GM19043 (cell line): ENCODE measurements around the gene HBQ1.
"Not testable (repeated sequence)": the region's sequence is repeated elsewhere in the genome, so short reads cannot be mapped to it uniquely, and the experiment has no call there.

ENCODE experiments used
- ATAC-seq: cut with Tn5 transposase; IDR thresholded peaks from one replicate; pipeline ENCODE4 v1.9.1; 2021; ENCODE audit warnings: low read depth; ENCODE audit not compliant: unreplicated experiment

Gene HBQ1

GRCh38 chr16:160242-160641, 20.0 kb upstream of the HBQ1 start:
- ATAC-seq = not testable (repeated sequence)

DNA sequence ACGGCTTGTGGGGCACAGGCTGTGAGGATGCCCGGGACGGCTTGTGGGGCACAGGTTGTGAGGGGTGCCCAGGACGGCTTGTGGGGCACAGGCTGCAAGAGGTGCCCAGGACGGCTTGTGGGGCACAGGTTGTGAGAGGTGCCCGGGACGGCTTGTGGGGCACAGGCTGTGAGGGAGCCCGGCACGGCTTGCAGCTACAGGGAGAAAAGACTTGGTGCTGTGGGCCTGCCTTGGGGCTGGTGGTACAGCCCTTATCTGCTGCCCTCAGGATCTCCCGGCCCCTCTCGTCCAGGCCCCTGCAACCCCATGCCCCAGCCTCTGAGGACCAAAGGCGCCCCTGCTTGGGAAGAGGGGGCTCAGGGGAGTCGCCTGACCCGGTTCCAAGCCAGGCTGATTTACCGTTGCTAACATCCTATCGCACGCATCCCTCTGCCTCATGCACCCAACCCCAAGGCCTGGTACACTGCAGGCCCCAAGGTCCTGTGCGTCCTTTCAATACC, 19.5 kb upstream of the HBQ1 start:
- no peak for ATAC-seq

DNA sequence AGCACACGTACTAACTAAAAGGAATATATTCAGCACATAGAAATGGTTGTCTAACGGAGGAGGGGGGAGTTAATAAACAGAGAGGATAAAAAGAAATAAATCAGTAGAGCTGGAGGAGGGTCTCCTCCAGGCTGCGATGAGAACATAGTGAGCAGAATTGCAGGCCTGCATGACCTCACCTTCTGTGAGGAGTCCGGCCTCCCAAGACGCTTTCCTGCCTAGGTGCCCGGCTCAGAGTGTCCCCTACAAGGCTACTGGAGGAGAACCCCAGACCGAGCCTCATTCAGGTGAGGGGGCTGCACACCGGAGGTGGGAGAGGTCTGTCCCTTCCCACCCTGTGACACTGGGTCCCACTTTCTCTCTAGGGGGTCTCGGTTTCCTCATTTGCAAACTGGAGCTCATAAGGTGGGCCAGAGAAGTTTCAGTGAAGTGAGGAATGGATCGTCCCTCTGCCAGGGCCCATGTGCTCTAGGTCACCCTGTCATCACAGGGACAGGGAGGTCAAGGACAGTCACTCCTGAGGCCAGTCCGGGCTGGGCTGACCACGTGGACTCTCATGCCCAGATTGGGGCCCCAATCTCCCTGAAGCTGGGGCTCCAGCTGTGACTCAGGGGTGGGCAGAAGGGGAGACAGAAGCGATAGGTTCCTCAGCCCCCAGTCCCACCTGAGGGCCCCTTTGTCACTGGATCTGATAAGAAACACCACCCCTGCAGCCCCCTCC, 17.8 kb upstream of the HBQ1 start:
- ATAC-seq = no peak

- not testable (repeated sequence) for ATAC-seq
Measured at GRCh38 chr16:163139-163538, 17.1 kb upstream of the HBQ1 start.

- ATAC-seq = not testable (repeated sequence)
Measured at GRCh38 chr16:163696-164095, 16.6 kb upstream of the HBQ1 start.

DNA sequence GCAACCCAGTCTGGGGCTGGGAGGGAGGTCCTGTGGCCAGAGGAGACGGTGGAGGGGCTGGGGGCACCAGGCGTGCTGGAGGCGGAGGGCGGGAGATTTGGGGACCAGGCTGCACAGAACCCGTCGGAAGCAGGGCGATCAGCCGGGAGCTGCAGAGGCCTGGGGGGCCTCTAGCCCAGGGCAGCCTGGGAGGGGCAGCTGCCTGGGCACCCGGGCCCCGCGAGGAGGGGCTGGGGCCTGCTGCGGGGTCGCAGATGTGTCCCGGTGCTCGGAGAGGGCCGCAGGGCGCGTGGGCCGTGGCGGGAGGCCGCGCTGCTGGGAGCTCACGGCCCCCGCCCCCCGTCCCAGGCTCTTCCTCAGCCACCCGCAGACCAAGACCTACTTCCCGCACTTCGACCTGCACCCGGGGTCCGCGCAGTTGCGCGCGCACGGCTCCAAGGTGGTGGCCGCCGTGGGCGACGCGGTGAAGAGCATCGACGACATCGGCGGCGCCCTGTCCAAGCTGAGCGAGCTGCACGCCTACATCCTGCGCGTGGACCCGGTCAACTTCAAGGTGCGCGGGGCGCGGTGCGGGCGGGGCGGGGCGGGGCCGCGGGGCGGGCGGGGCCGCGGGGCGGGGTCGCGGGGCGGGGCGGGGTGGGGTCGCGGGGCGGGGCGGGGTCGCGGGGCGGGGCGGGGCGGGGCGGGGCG, 16.0 kb upstream of the HBQ1 start:
- not testable (repeated sequence) for ATAC-seq

DNA sequence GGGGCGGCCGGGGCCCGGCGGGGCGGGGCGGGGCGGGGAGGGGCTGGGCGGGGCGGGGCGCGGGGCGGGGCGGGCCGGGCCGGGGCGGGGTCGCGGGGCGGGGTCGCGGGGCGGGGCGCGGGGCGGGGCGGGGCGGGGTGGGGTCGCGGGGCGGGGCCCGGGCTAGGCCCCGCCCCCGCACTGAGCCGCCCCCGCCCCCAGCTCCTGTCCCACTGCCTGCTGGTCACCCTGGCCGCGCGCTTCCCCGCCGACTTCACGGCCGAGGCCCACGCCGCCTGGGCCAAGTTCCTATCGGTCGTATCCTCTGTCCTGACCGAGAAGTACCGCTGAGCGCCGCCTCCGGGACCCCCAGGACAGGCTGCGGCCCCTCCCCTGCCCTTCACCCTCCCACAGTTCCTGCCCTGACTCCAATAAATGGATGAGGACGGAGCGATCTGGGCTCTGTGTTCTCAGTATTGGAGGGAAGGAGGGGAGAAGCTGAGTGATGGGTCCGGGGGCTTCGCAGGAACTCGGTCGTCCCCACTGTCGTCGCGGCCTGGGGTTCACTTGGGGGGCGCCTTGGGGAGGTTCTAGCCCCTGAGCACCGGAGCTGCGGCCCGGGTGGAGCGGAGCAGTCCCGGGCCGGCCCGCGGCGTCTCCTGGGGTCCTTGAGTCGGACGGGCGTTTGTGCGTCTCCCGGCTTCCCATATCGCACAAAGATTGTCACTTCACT, 15.3 kb upstream of the HBQ1 start:
- no peak for ATAC-seq

GRCh38 chr16:165539-166374, 14.5 kb upstream of the HBQ1 start, which contains the start of gene HBM:
Gene HBM (plus strand): TSS chr16:165978. CDS start chr16:165998, 20 bp downstream.
- ATAC-seq = no peak

- no peak for ATAC-seq
Measured at GRCh38 chr16:166375-167121, 13.7 kb upstream of the HBQ1 start.

DNA sequence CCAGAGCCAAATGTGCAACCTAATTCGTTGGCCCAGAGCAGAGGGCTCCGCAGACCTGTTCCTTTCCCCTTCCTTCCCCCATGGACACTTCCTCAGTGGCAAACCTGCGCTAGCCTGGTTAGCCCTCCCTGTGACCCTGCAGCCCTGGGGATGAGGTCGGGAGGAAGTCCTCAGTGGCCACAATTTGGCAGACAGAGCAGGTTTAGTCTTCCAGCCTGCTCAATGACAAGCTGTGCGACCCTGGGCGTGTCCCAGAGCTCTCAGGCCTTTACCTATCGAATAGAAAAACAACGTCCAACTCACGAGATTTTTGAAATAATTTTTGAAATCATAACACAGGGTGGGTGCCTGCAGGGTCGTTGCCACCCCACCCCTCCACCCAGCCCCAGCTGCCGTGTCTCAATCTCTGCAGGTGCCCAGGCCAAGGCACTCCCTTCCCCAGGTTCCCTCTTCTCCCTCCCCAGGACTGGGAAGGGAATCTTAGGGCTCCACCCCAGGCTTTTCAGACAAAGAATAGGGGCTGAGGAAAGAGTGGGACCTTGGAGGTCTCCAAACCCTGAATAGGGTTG, 13.1 kb upstream of the HBQ1 start:
- no peak for ATAC-seq

DNA sequence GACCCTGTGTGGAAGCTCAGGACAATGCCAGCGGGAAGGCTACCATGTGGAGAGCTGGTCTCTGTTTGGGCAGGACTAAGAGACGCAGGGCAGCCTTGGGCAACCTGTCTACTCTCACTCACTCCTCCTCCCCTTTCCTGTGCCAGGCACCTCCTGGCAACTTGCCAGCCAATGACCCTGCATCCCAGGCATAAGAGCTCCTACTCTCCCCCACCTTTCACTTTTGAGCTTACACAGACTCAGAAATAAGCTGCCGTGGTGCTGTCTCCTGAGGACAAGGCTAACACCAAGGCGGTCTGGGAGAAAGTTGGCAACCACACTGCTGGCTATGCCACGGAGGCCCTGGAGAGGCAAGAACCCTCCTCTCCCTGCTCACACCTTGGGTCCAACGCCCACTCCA, 11.8 kb upstream of the HBQ1 start:
- no peak for ATAC-seq

DNA sequence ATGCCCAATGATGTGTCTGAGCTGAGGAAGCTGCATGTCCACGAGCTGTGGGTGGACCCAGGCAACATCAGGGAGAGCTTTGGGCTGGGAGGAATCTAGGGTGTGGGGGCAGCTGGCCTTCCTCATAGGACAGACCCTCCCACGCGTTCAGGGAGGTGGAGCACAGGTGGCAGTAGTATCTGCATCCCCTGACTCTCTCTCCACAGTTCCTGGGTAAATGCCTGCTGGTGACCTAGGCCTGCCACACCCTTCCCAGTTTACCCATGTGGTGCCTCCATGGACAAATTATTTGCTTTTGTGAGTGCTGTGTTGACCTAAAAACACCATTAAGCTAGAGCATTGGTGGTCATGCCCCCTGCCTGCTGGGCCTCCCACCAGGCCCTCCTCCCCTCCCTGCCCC, 11.2 kb upstream of the HBQ1 start:
- ATAC-seq = no peak

GRCh38 chr16:170088-170507, 10.2 kb upstream of the HBQ1 start:
- not testable (repeated sequence) for ATAC-seq

- no peak for ATAC-seq
Measured at GRCh38 chr16:170788-171187, 9.5 kb upstream of the HBQ1 start.

DNA sequence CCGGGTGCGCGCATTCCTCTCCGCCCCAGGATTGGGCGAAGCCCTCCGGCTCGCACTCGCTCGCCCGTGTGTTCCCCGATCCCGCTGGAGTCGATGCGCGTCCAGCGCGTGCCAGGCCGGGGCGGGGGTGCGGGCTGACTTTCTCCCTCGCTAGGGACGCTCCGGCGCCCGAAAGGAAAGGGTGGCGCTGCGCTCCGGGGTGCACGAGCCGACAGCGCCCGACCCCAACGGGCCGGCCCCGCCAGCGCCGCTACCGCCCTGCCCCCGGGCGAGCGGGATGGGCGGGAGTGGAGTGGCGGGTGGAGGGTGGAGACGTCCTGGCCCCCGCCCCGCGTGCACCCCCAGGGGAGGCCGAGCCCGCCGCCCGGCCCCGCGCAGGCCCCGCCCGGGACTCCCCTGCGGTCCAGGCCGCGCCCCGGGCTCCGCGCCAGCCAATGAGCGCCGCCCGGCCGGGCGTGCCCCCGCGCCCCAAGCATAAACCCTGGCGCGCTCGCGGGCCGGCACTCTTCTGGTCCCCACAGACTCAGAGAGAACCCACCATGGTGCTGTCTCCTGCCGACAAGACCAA, 7.8 kb upstream of the HBQ1 start, which contains the start of gene HBA2:
Gene HBA2 (plus strand): TSS at position 503 of the 568 bp plus-strand sequence. CDS start 37 bp downstream, at position 540.
- not testable (repeated sequence) for ATAC-seq

DNA sequence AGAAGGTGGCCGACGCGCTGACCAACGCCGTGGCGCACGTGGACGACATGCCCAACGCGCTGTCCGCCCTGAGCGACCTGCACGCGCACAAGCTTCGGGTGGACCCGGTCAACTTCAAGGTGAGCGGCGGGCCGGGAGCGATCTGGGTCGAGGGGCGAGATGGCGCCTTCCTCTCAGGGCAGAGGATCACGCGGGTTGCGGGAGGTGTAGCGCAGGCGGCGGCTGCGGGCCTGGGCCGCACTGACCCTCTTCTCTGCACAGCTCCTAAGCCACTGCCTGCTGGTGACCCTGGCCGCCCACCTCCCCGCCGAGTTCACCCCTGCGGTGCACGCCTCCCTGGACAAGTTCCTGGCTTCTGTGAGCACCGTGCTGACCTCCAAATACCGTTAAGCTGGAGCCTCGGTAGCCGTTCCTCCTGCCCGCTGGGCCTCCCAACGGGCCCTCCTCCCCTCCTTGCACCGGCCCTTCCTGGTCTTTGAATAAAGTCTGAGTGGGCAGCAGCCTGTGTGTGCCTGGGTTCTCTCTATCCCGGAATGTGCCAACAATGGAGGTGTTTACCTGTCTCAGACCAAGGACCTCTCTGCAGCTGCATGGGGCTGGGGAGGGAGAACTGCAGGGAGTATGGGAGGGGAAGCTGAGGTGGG, 6.9 kb upstream of the HBQ1 start:
- ATAC-seq = not testable (repeated sequence)

DNA sequence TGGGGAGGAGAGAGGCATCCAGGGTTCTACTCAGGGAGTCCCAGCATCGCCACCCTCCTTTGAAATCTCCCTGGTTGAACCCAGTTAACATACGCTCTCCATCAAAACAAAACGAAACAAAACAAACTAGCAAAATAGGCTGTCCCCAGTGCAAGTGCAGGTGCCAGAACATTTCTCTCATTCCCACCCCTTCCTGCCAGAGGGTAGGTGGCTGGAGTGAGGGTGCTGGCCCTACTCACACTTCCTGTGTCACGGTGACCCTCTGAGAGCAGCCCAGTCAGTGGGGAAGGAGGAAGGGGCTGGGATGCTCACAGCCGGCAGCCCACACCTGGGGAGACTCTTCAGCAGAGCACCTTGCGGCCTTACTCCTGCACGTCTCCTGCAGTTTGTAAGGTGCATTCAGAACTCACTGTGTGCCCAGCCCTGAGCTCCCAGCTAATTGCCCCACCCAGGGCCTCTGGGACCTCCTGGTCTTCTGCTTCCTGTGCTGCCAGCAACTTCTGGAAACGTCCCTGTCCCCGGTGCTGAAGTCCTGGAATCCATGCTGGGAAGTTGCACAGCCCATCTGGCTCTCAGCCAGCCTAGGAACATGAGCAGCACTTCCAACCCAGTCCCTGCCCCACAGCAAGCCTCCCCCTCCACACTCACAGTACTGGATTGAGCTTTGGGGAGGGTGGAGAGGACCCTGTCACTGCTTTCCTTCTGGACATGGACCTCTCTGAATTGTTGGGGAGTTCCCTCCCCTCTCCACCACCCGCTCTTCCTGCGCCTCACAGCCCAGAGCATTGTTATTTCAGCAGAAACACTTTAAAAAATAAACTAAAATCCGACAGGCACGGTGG, 6.1 kb upstream of the HBQ1 start:
- ATAC-seq = not testable (repeated sequence)
